HCT116 (cell line): ENCODE data around the gene TOX3. TPM values are rescaled to one million over a fixed set of nuclear protein-coding genes. Genes with fewer than 3 reads are reported as not detected.

ENCODE experiments used
- ATAC-seq: fragments of 200-7000 bp; cut with Tn5 transposase; 2 replicates; pipeline ENCODE4 v1.9.1; 2020; ENCODE audit warnings: mild to moderate bottlenecking, moderate library complexity
- BruUV-seq: library from RNA; stranded (reverse); fragments of 400-500 nt; replicated peaks from 2 replicates; lab custom pipeline; 2021; lab: Mats Ljungman, UMichigan
- CTCF ChIA-PET: fragments of 300-600 bp; sonication (Branson Sonifier 250); formaldehyde crosslinking; loops from one replicate; lab custom pipeline; 2021; ENCODE audit warnings: antibody characterized with exemption; lab: Charles Lee
- POLR2A ChIA-PET: fragments of 300-600, 350-600 bp; sonication (Branson Sonifier 250); formaldehyde crosslinking; loops from one replicate; lab custom pipeline; 2021; ENCODE audit warnings: antibody characterized with exemption; lab: Charles Lee
- RAD21 ChIA-PET, 2 experiments: fragments of 300-600 bp; sonication (Branson Sonifier 250); formaldehyde crosslinking; loops; one replicate each; lab custom pipeline; 2023; ENCODE audit warnings: low total read pairs in 2 of 2; ENCODE audit not compliant: uncharacterized antibody in 2 of 2, unreplicated experiment in 2 of 2, low non-redundant PET in 1 of 2; lab: Charles Lee
- DNase-seq: peaks from one replicate; pipeline ENCODE4 v3.0.0-alpha.2; 2010; ENCODE audit warnings: low read depth, low spot score
- H2AFZ ChIP-seq: fragments of 200-600 bp; shearing (Covaris generic), sonication (generic); 2 replicates; pipeline ENCODE4 v1.6.1; 2017; ENCODE audit warnings: low read depth, mixed run types, mixed read lengths, antibody characterized with exemption, low read length; ENCODE audit not compliant: poor library complexity, severe bottlenecking
- H3K27ac ChIP-seq: 2 replicates; pipeline ENCODE4 v1.5.1; 2012; ENCODE audit warnings: low read depth, low read length
- H3K27me3 ChIP-seq: fragments of 200-600 bp; sonication (generic); 2 replicates; pipeline ENCODE4 v1.6.1; 2016; ENCODE audit warnings: mixed run types, low read length, mixed read lengths; ENCODE audit not compliant: insufficient read depth
- H3K36me3 ChIP-seq, 2 experiments: fragments of 200-500 bp in 1 of 2; fragments of 200-600 bp in 1 of 2; sonication (Bioruptor generic) in 1 of 2; sonication (generic) in 1 of 2; 2 replicates each; pipeline versions ENCODE4 v1.5.1 to v1.6.1; 2014 to 2016; ENCODE audit warnings: low read length in 2 of 2, inconsistent platforms in 1 of 2, mixed read lengths in 1 of 2, mixed run types in 1 of 2; ENCODE audit not compliant: insufficient read depth in 2 of 2, control insufficient read depth in 1 of 2
- H3K4me1 ChIP-seq, 2 experiments: fragments of 200-600 bp in 1 of 2; sonication (generic) in 1 of 2; 2 replicates each; pipeline versions ENCODE4 v1.5.1 to v1.6.1; 2012 to 2017; ENCODE audit warnings: low read length in 2 of 2, inconsistent platforms in 1 of 2, mild to moderate bottlenecking in 1 of 2, mixed read lengths in 1 of 2, mixed run types in 1 of 2, moderate library complexity in 1 of 2; ENCODE audit not compliant: insufficient read depth in 2 of 2, control insufficient read depth in 1 of 2
- H3K4me2 ChIP-seq: fragments of 200-600 bp; sonication (generic); 2 replicates; pipeline ENCODE4 v1.6.1; 2017; ENCODE audit warnings: mixed run types, low read length, mixed read lengths
- H3K4me3 ChIP-seq, 2 experiments: fragments of 200-600 bp in 1 of 2; sonication (generic) in 1 of 2; replicated peaks in 1 of 2; 2 replicates each; pipeline ENCODE4 v1.5.1; 2011 to 2016; ENCODE audit warnings: low read length in 2 of 2, control low read depth in 1 of 2, low read depth in 1 of 2, mild to moderate bottlenecking in 1 of 2, mixed read lengths in 1 of 2, mixed run types in 1 of 2
- H3K79me2 ChIP-seq: fragments of 200-600 bp; sonication (generic); 2 replicates; pipeline ENCODE4 v1.6.1; 2017; ENCODE audit warnings: mild to moderate bottlenecking, mixed run types, low read length, moderate library complexity, mixed read lengths; ENCODE audit not compliant: insufficient read depth
- H3K9ac ChIP-seq: fragments of 200-600 bp; sonication (generic); 2 replicates; pipeline ENCODE4 v1.6.1; 2016; ENCODE audit warnings: low read length, mixed read lengths
- H3K9me2 ChIP-seq: fragments of 200-600 bp; sonication (generic), shearing (Covaris generic); 2 replicates; pipeline ENCODE4 v1.6.1; 2017; ENCODE audit warnings: mixed run types, mild to moderate bottlenecking, moderate library complexity; ENCODE audit not compliant: insufficient read depth
- H3K9me3 ChIP-seq, 2 experiments: fragments of 200-500 bp in 1 of 2; fragments of 200-600 bp in 1 of 2; sonication (Bioruptor generic) in 1 of 2; sonication (generic) in 1 of 2; 2 replicates each; pipeline ENCODE4 v1.6.1; 2014 to 2017; ENCODE audit warnings: low read length in 2 of 2, mixed read lengths in 2 of 2, inconsistent platforms in 1 of 2, low read depth in 1 of 2, mild to moderate bottlenecking in 1 of 2, mixed run types in 1 of 2, moderate library complexity in 1 of 2; ENCODE audit not compliant: control insufficient read depth in 1 of 2, insufficient read depth in 1 of 2
- H4K20me1 ChIP-seq: fragments of 200-600 bp; sonication (generic), shearing (Covaris generic); 2 replicates; pipeline ENCODE4 v1.6.1; 2017; ENCODE audit warnings: mixed run types, mild to moderate bottlenecking, moderate library complexity; ENCODE audit not compliant: insufficient read depth
- ATF3 ChIP-seq: IDR thresholded peaks from 2 replicates; pipeline ENCODE4 v1.6.1; 2012
- EZH2 ChIP-seq: fragments of 200-600 bp; sonication (generic); IDR thresholded peaks from 2 replicates; pipeline ENCODE4 v1.6.1; 2017; ENCODE audit warnings: antibody characterized with exemption, mixed run types
- EZH2phosphoT487 ChIP-seq: fragments of 200-600 bp; IDR thresholded peaks from 2 replicates; pipeline ENCODE4 v1.6.1; 2018; ENCODE audit warnings: antibody characterized with exemption, borderline replicate concordance
- POLR2A ChIP-seq: IDR thresholded peaks from 2 replicates; pipeline ENCODE4 v1.7.0; 2011; ENCODE audit warnings: borderline replicate concordance; ENCODE audit not compliant: insufficient read depth, insufficient read length; ENCODE audit errors: extremely low read depth
- POLR2AphosphoS5 ChIP-seq: IDR thresholded peaks from 2 replicates; pipeline ENCODE4 v1.6.1; 2011; ENCODE audit warnings: mild to moderate bottlenecking, low read depth, low read length, moderate library complexity
- SIN3A ChIP-seq: IDR thresholded peaks from 2 replicates; pipeline ENCODE4 v1.6.1; 2012; ENCODE audit warnings: low read depth
- SRF ChIP-seq: IDR thresholded peaks from 2 replicates; pipeline ENCODE4 v1.6.1; 2012; ENCODE audit warnings: low read depth
- TCF7L2 ChIP-seq: IDR thresholded peaks from 2 replicates; pipeline ENCODE4 v1.7.0; 2011; ENCODE audit warnings: borderline replicate concordance, inconsistent platforms; ENCODE audit not compliant: insufficient read depth, insufficient read length; ENCODE audit errors: extremely low read depth
- ZFX ChIP-seq: fragments of 450-650 bp; IDR thresholded peaks from 2 replicates; pipeline ENCODE4 v1.6.1; 2017
- intact Hi-C: fragments of 100-400 bp; cut with micrococcal nuclease; formaldehyde crosslinking; loops from 2 replicates; pipeline ENCODE4 v1.10.0; 2022
- total RNA-seq: library from RNA; stranded (reverse); gene quantifications from one replicate; pipeline ENCODE4 v1.2.1, GENCODE V29; 2021; ENCODE audit not compliant: unreplicated experiment

TOX3 gene
- total RNA-seq, 1 experiment from 2014 or later, result not detected

DNA sequence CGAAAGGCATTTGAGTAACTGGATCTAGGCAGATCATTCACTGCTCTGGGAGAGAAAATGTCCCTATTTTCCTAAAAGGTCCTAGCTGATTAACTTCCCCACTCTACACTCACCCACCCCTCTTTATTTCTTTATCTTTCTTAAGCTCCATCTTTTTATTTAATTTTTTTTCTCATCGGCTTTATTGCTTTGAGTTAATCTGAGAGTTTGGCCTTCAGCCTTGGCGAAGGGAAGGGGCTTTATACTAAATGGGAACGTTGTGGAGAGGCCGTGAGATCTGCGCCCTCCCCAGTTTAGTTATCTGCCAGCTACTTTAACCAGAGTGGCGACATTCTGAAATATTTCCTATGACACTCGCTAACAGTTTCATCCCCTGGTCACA, 882 bp upstream of the TOX3 start:
- H3K4me1 ChIP-seq, result no peaks in the 10 kb centered on the region
- TF ChIP-seq ATF3 (no peak), TCF7L2 (no peak), POLR2A (no peak)
- no peaks in the 10 kb centered on the region for H3K9me2 ChIP-seq
- H3K4me2 ChIP-seq, result no peak overlapping the region
- ATAC-seq, result no peak
- no peaks in the 10 kb centered on the region for H3K9me3 ChIP-seq
- H3K27ac ChIP-seq, result no peak overlapping the region
- no peaks in the 10 kb centered on the region for H4K20me1 ChIP-seq
- no peaks in the 10 kb centered on the region for H3K79me2 ChIP-seq
- ChIA-PET POLR2A (no interaction called here), RAD21 (no interaction called here), CTCF (no interaction called here)
- BruUV-seq, result no TSS peak
- H3K9ac ChIP-seq, result no peak overlapping the region
- intact Hi-C loops, result no loop called here
- H3K36me3 ChIP-seq, result no peaks in the 10 kb centered on the region
- DNase-seq, result no peak
- H3K4me3 ChIP-seq, result no peak overlapping the region
- H3K27me3 ChIP-seq, result no peaks in the 10 kb centered on the region
- no peak overlapping the region for H2AFZ ChIP-seq

GRCh38 chr16:52546291-52547003, 496 bp downstream of the TOX3 start:
- Histone ChIP-seq H2AFZ (no peak overlapping the region), H3K4me1 (no peaks in the 10 kb centered on the region), H3K27ac (no peak overlapping the region), H3K27me3 (no peaks in the 10 kb centered on the region), H3K4me2 (no peak overlapping the region), H3K79me2 (no peaks in the 10 kb centered on the region), H3K9me3 (no peaks in the 10 kb centered on the region), H3K9ac (no peak overlapping the region), H3K4me3 (no peak overlapping the region), H3K36me3 (no peaks in the 10 kb centered on the region), H4K20me1 (no peaks in the 10 kb centered on the region), H3K9me2 (no peaks in the 10 kb centered on the region)
- no peak for DNase-seq
- BruUV-seq, result no TSS peak
- ChIA-PET CTCF (no interaction called here), RAD21 (no interaction called here), POLR2A (no interaction called here)
- TF ChIP-seq SRF (no peak), SIN3A (no peak), EZH2 (no peak), POLR2AphosphoS5 (no peak), EZH2phosphoT487 (no peak), ZFX (no peak), POLR2A (no peak)
- intact Hi-C loops, result no loop called here
- ATAC-seq, result no peak
